Mesothelial cell of epicardium (in vitro differentiated cells): ENCODE results near the gene SSH2. TPM values are rescaled to one million over a fixed set of nuclear protein-coding genes. Genes with fewer than 3 reads are reported as not detected.

Experiments used
- DNase-seq, 2 experiments: peaks; one replicate each; pipeline ENCODE4 v3.0.0; 2021; ENCODE audit warnings: low spot score in 2 of 2; ENCODE audit not compliant: unreplicated experiment in 2 of 2
- H3K27ac Mint-ChIP-seq: 2 replicates; pipeline ENCODE4 v1.8.0; 2021; ENCODE audit warnings: mixed read lengths
- H3K27me3 Mint-ChIP-seq: 2 replicates; pipeline ENCODE4 v1.8.0; 2021; ENCODE audit warnings: low read depth, mixed read lengths
- H3K36me3 Mint-ChIP-seq: 2 replicates; pipeline ENCODE4 v1.8.0; 2021; ENCODE audit warnings: mixed read lengths
- H3K4me1 Mint-ChIP-seq: 2 replicates; pipeline ENCODE4 v1.8.0; 2021; ENCODE audit warnings: mixed read lengths
- H3K4me3 Mint-ChIP-seq: 2 replicates; pipeline ENCODE4 v1.8.0; 2021; ENCODE audit warnings: mild to moderate bottlenecking, moderate library complexity, mixed read lengths
- H3K9me3 Mint-ChIP-seq: 2 replicates; pipeline ENCODE4 v1.8.0; 2021; ENCODE audit warnings: mixed read lengths
- total RNA-seq: library from RNA; stranded (reverse); gene quantifications from 3 replicates; pipeline ENCODE4 v1.2.1, GENCODE V29; 2021
- TF ChIP-seq, protein P1 (sequence below): fragments of 200-600 bp; sonication (generic); IDR thresholded peaks from one replicate; pipeline ENCODE4 v1.5.0; 2021; ENCODE audit warnings: antibody characterized with exemption; ENCODE audit not compliant: unreplicated experiment

Gene SSH2
- total RNA-seq, 1 donor from 2014 or later: 23.7 TPM

- no peaks in the 10 kb centered on the region for H3K9me3 Mint-ChIP-seq
- H3K4me1 Mint-ChIP-seq: peaks cover 12% of the 10 kb centered on the region
- no peaks in the 10 kb centered on the region for H3K36me3 Mint-ChIP-seq
- H3K27me3 Mint-ChIP-seq: peaks cover 3% of the 10 kb centered on the region
- no peak overlapping the region for H3K4me3 Mint-ChIP-seq
- TF ChIP-seq, protein P1, sequence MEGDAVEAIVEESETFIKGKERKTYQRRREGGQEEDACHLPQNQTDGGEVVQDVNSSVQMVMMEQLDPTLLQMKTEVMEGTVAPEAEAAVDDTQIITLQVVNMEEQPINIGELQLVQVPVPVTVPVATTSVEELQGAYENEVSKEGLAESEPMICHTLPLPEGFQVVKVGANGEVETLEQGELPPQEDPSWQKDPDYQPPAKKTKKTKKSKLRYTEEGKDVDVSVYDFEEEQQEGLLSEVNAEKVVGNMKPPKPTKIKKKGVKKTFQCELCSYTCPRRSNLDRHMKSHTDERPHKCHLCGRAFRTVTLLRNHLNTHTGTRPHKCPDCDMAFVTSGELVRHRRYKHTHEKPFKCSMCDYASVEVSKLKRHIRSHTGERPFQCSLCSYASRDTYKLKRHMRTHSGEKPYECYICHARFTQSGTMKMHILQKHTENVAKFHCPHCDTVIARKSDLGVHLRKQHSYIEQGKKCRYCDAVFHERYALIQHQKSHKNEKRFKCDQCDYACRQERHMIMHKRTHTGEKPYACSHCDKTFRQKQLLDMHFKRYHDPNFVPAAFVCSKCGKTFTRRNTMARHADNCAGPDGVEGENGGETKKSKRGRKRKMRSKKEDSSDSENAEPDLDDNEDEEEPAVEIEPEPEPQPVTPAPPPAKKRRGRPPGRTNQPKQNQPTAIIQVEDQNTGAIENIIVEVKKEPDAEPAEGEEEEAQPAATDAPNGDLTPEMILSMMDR: no peak
- no peak overlapping the region for H3K27ac Mint-ChIP-seq
- DNase-seq: no peak
Measured at GRCh38 chr17:29757788-29758187, 172.2 kb downstream of the SSH2 start.

DNA sequence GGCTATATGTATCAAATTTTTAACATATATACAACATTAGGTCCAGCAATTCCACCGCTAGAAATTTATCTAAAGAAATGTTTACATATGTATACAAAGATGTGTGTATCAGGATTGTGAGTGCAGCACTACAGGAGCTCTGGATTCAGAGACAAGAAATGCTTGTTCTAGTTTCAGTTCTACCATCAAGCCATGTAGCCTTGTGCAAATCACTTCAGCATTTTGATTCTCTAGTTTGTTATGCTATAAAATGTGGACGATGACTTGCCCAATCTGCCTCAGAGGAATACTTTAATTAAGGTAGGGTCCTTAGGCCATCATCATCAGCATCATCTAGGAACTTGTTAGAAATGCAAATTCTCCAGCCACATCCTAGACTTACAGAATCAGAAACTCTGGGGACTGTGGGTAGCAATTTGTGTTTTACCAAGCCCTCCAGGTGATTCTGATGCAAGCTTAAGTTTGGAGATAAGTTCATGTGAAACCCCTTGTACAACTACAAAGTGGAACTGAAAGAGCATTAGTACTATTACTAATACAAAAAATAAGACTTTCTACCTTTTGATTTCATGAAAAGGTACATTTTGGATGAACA is 176.1 kb downstream of the SSH2 start:
- H3K9me3 Mint-ChIP-seq: no peaks in the 10 kb centered on the region
- H3K27ac Mint-ChIP-seq: no peak overlapping the region
- H3K4me3 Mint-ChIP-seq: no peak overlapping the region
- TF ChIP-seq, protein P1: no peak
- no peaks in the 10 kb centered on the region for H3K27me3 Mint-ChIP-seq
- no peaks in the 10 kb centered on the region for H3K4me1 Mint-ChIP-seq
- no peak for DNase-seq
- no peaks in the 10 kb centered on the region for H3K36me3 Mint-ChIP-seq

DNA sequence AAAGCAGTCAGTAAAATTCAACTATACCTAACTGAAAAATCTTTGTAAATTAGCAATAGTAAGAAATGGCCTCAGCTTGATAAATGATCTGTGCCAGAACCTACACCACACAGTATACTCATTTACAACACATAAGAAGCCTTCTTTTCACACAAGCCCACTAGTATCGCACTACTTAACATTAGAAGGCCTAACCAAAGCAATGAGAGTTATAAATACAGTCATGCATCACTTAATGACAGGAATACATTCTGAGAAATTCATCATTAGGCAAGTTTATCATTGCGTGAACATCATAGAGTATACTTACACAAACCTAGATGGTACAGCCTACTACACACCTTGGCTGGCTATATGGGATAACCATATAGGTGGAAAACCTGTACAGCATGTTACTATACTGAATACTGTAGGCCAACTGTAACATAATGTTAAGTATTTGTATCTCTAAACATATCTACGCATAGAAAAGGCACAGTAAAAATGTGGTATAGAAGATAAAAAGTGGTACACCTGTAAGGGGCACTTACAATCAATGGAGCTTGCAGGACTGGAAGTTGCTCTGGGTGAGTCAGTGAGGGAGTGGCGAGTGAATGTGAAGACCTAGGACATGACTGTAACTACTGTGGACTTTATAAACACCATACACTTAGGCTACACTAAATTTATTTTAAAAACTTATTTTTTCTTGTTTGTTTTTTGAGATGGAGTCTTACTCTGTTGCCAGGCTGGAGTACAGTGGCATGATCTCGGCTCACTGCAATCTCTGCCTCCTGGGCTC is 180.8 kb downstream of the SSH2 start:
- Mint-ChIP-seq H3K4me3 (no peak overlapping the region), H3K4me1 (peaks cover 18% of the 10 kb centered on the region), H3K27ac (no peak overlapping the region), H3K27me3 (no peaks in the 10 kb centered on the region), H3K36me3 (no peaks in the 10 kb centered on the region), H3K9me3 (no peaks in the 10 kb centered on the region)
- TF ChIP-seq, protein P1: no peak
- DNase-seq: no peak

GRCh38 chr17:29748400-29748799 is 181.6 kb downstream of the SSH2 start:
- H3K4me1 Mint-ChIP-seq: peaks cover 22% of the 10 kb centered on the region
- H3K27me3 Mint-ChIP-seq: no peaks in the 10 kb centered on the region
- DNase-seq: no peak
- TF ChIP-seq, protein P1: no peak
- H3K4me3 Mint-ChIP-seq: no peak overlapping the region
- H3K36me3 Mint-ChIP-seq: no peaks in the 10 kb centered on the region
- H3K9me3 Mint-ChIP-seq: no peaks in the 10 kb centered on the region
- no peak overlapping the region for H3K27ac Mint-ChIP-seq

GRCh38 chr17:29747660-29748059 is 182.4 kb downstream of the SSH2 start:
- H3K4me1 Mint-ChIP-seq: peaks cover 25% of the 10 kb centered on the region
- H3K27me3 Mint-ChIP-seq: no peaks in the 10 kb centered on the region

More at GRCh38 chr17:29747660-29748059, 182.4 kb downstream of the SSH2 start:
- TF ChIP-seq, protein P1: no peak
- no peak overlapping the region for H3K27ac Mint-ChIP-seq
- H3K9me3 Mint-ChIP-seq: no peaks in the 10 kb centered on the region
- no peak for DNase-seq
- no peaks in the 10 kb centered on the region for H3K36me3 Mint-ChIP-seq
- no peak overlapping the region for H3K4me3 Mint-ChIP-seq
